Small intestine (tissue), 7 donors: ENCODE results near the gene RBM47. TPM values are rescaled to one million over a fixed set of nuclear protein-coding genes. Genes with fewer than 3 reads are reported as not detected.
"Not testable (repeated sequence)": the region's sequence is repeated elsewhere in the genome, so short reads cannot be mapped to it uniquely, and the experiment has no call there.

Experiments used
- DNase-seq, 2 donors: peaks; one replicate each; pipeline versions ENCODE4 v3.0.0 to v3.0.0-alpha.2; 2013
- FAIRE-seq: peaks from 2 replicates; lab custom pipeline; 2012; peaks lifted over from hg19 to GRCh38; lab: Jason Lieb, UNC
- H3K27ac ChIP-seq, 3 donors: one replicate each; pipeline ENCODE4 v1.5.1; 2013; ENCODE audit warnings: low read length in 2 of 3, mild to moderate bottlenecking in 2 of 3, control low read depth in 1 of 3, inconsistent platforms in 1 of 3, low read depth in 1 of 3, moderate library complexity in 1 of 3
- H3K27me3 ChIP-seq, 3 donors: one replicate each; pipeline ENCODE4 v1.6.1; 2013; ENCODE audit warnings: low read length in 3 of 3, inconsistent platforms in 1 of 3; ENCODE audit not compliant: control insufficient read depth in 3 of 3, insufficient read depth in 3 of 3
- H3K36me3 ChIP-seq, 3 donors: one replicate each; pipeline ENCODE4 v1.6.1; 2013; ENCODE audit warnings: low read length in 3 of 3, inconsistent platforms in 1 of 3, low read depth in 1 of 3, mild to moderate bottlenecking in 1 of 3, moderate library complexity in 1 of 3; ENCODE audit not compliant: control insufficient read depth in 3 of 3, insufficient read depth in 2 of 3
- H3K4me1 ChIP-seq, 3 donors: one replicate each; pipeline ENCODE4 v1.6.1; 2013; ENCODE audit warnings: low read length in 2 of 3, inconsistent platforms in 1 of 3, low read depth in 1 of 3, mild to moderate bottlenecking in 1 of 3, moderate library complexity in 1 of 3; ENCODE audit not compliant: control insufficient read depth in 3 of 3, insufficient read depth in 2 of 3
- H3K4me3 ChIP-seq, 3 donors: one replicate each; pipeline ENCODE4 v1.5.1; 2013; ENCODE audit warnings: low read length in 3 of 3, control low read depth in 1 of 3, inconsistent platforms in 1 of 3, low read depth in 1 of 3, mild to moderate bottlenecking in 1 of 3, moderate library complexity in 1 of 3
- H3K9me3 ChIP-seq, 2 donors: one replicate each; pipeline ENCODE4 v1.6.1; 2013; ENCODE audit warnings: low read depth in 1 of 2, low read length in 1 of 2; ENCODE audit not compliant: control insufficient read depth in 2 of 2, insufficient read depth in 1 of 2
- WGBS, 3 donors: extraction: QIAGEN DNeasy Blood & Tissue Kit; methylation state at CpG; one replicate each; pipeline ENCODE4 v1.1.7; 2013; 5-methylcytosine and 5-hydroxymethylcytosine counted together
- polyA plus RNA-seq, 4 donors: library from polyadenylated mRNA; stranded (reverse) in 3 of 4; unstranded in 1 of 4; fragments of 200-250 nt in 3 of 4; fragments of 120-200 nt in 1 of 4; gene quantifications; one replicate each; pipeline versions ENCODE4 v1.2.1 to v1.2.3, GENCODE V29; 2013
- donor health status: healthy with polysubstance abuse.
- donor health status: control.
- donor health status: control.
- donor health status: Bipolar disorder and iron deficiency.
- donor health status: healthy.

The RBM47 gene
- polyA plus RNA-seq, 4 donors = 49.5 to 127 (median 106) TPM

- no peak overlapping the region for H3K27ac ChIP-seq
- DNase-seq = no peak
These were observed 106.1 kb downstream of the RBM47 start for GRCh38 chr4:40523581-40523980.

GRCh38 chr4:40521957-40522356 lies 107.7 kb downstream of the RBM47 start:
- no peaks in the 10 kb centered on the region for H3K27me3 ChIP-seq
- H3K27ac ChIP-seq = no peak overlapping the region
- FAIRE-seq (no peak), DNase-seq (no peak)
- H3K9me3 ChIP-seq = no peaks in the 10 kb centered on the region
- WGBS, 3 donors = 85 to 92% (median 91%) methylated on average over 2 of the region's 2 CpGs
- peaks cover 0 to 2% (median 0%) of the 10 kb centered on the region in 3 donors for H3K36me3 ChIP-seq
- H3K4me1 ChIP-seq = peaks cover 2 to 9% (median 5%) of the 10 kb centered on the region in 3 donors
- no peak overlapping the region for H3K4me3 ChIP-seq

More at GRCh38 chr4:40523581-40523980, 106.1 kb downstream of the RBM47 start:
- H3K4me3 ChIP-seq = no peak overlapping the region
- H3K36me3 ChIP-seq = peaks cover 0 to 2% (median 0%) of the 10 kb centered on the region in 3 donors
- WGBS, 3 donors = 78 to 97% (median 96%) methylated on average over 7 of the region's 7 CpGs
- FAIRE-seq = no peak
- peaks cover 2 to 9% (median 5%) of the 10 kb centered on the region in 3 donors for H3K4me1 ChIP-seq
- no peaks in the 10 kb centered on the region for H3K27me3 ChIP-seq
- no peaks in the 10 kb centered on the region for H3K9me3 ChIP-seq

- no peak overlapping the region for H3K27ac ChIP-seq
These were observed 109.1 kb downstream of the RBM47 start for GRCh38 chr4:40520533-40520932.

GRCh38 chr4:40517081-40517480 lies 112.6 kb downstream of the RBM47 start:
- H3K27me3 ChIP-seq, FAIRE-seq, H3K4me3 ChIP-seq, H3K4me1 ChIP-seq, H3K9me3 ChIP-seq, H3K27ac ChIP-seq, DNase-seq, H3K36me3 ChIP-seq: not testable (repeated sequence)
- 91 to 95% (median 93%) methylated on average over 5 of the region's 5 CpGs for WGBS, 3 donors

More at GRCh38 chr4:40520533-40520932, 109.1 kb downstream of the RBM47 start:
- peaks cover 0 to 9% (median 3%) of the 10 kb centered on the region in 3 donors for H3K4me1 ChIP-seq
- H3K36me3 ChIP-seq = peaks cover 0 to 4% (median 0%) of the 10 kb centered on the region in 3 donors
- no peaks in the 10 kb centered on the region for H3K9me3 ChIP-seq
- DNase-seq = no peak
- no peaks in the 10 kb centered on the region for H3K27me3 ChIP-seq
- FAIRE-seq = no peak
- 95 to 96% (median 95%) methylated on average over 4 of the region's 4 CpGs for WGBS, 3 donors
- H3K4me3 ChIP-seq = no peak overlapping the region

GRCh38 chr4:40516651-40517050 lies 113.0 kb downstream of the RBM47 start:
- H3K9me3 ChIP-seq = no peaks in the 10 kb centered on the region
- 57 to 72% (median 64%) methylated on average over 4 of the region's 4 CpGs for WGBS, 3 donors
- DNase-seq = no peak
- H3K27me3 ChIP-seq = no peaks in the 10 kb centered on the region
- peaks cover 0 to 2% (median 0%) of the 10 kb centered on the region in 3 donors for H3K36me3 ChIP-seq
- peaks cover 0 to 6% (median 3%) of the 10 kb centered on the region in 3 donors for H3K4me1 ChIP-seq
- FAIRE-seq = no peak
- H3K27ac ChIP-seq = peak overlapping the region; percentile 71 to 91 (median 81)
- no peak overlapping the region for H3K4me3 ChIP-seq

- 15 to 52% (median 20%) methylated on average over 13 to 15 of the region's 15 CpGs for WGBS, 3 donors
- peak; percentile 95 to 98 for DNase-seq
These were observed 114.0 kb downstream of the RBM47 start for GRCh38 chr4:40515398-40516293.

GRCh38 chr4:40515037-40515397 lies 114.6 kb downstream of the RBM47 start:
- H3K27ac ChIP-seq = peak overlapping the region; percentile 87 to 98 (median 91)
- peak; percentile 55 to 83 for DNase-seq
- peaks cover 0 to 14% (median 3%) of the 10 kb centered on the region in 3 donors for H3K4me1 ChIP-seq
- no peaks in the 10 kb centered on the region for H3K9me3 ChIP-seq
- FAIRE-seq = no peak
- peak overlapping the region; percentile 35 to 69 (median 69) for H3K4me3 ChIP-seq
- 13 to 57% (median 30%) methylated on average over 2 of the region's 2 CpGs for WGBS, 3 donors
- H3K36me3 ChIP-seq = peaks cover 0 to 3% (median 0%) of the 10 kb centered on the region in 3 donors
- no peaks in the 10 kb centered on the region for H3K27me3 ChIP-seq

More at GRCh38 chr4:40515398-40516293, 114.0 kb downstream of the RBM47 start:
- Histone ChIP-seq H3K36me3 (peaks cover 0 to 2% (median 0%) of the 10 kb centered on the region in 3 donors), H3K9me3 (no peaks in the 10 kb centered on the region), H3K27me3 (no peaks in the 10 kb centered on the region), H3K4me3 (peak overlapping the region; percentile 35 to 69 (median 69)), H3K4me1 (peaks cover 0 to 11% (median 3%) of the 10 kb centered on the region in 3 donors), H3K27ac (peak overlapping the region; percentile 87 to 98 (median 91))
- no peak for FAIRE-seq

GRCh38 chr4:40514497-40514951 lies 115.1 kb downstream of the RBM47 start:
- FAIRE-seq (no peak), DNase-seq (peak; percentile 89 to 94)
- H3K4me1 ChIP-seq = peaks cover 0 to 14% (median 3%) of the 10 kb centered on the region in 3 donors
- no peaks in the 10 kb centered on the region for H3K27me3 ChIP-seq
- no peaks in the 10 kb centered on the region for H3K9me3 ChIP-seq
- WGBS, 3 donors = 11 to 59% (median 28%) methylated on average over 11 of the region's 11 CpGs
- H3K27ac ChIP-seq = peak overlapping the region; percentile 87 to 98 (median 91)
- H3K36me3 ChIP-seq = peaks cover 0 to 8% (median 0%) of the 10 kb centered on the region in 3 donors
- H3K4me3 ChIP-seq = peak overlapping the region in 2 of 3 donors; percentile 69
